Measurements from ENCODE around the gene SEMA4C. TPM values are rescaled to one million over a fixed set of nuclear protein-coding genes. Genes with fewer than 3 reads are reported as not detected.

Gene SEMA4C
- polyA plus RNA-seq, 1 donor (not counting 4 experiments of a cell fraction or from before 2014, with no cell fraction given): 7.5 TPM

DNA sequence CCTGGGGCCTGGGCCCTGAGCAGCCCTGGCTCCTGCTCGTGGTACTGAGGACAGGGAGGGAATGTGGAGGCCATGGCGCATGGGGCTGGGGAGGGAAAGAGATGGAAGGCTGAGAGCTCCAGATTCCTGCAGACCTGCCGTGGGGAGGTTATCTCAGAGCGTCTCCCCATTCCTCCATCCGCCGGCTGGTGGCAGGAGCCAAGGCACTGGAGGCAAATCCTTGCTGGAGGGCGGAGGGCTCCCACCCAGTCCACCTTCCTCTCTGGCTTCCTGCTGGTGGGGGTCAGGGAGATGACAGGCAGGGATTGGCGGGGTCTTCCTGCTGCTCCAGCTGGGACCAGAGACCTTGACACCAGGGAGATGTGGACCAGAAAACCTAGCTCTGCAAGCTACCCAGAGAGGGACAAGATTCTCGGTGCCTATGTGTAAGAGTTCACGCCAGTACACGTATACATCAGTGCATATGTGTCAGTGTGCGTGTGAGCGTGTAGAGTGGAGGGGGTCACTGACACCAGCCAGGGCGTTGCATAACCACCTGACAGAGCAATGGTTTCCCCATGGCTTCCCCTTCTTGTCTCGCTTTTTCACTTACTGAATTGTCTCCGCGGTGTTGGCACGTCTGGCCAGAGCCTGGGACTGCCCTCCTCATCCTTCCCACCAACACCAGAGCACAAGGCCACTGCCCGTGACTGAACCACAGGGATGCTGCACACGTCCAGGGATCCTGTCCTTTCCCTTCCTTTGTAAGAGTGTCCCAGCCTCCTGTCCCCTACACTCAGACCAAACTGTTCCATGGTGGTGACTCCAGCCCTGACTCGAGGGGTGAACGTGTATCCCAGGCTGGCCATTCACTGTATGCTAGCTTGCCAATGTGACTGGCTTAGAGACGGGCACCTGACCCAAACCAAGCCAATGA lies 15.8 kb upstream of the SEMA4C start:
- Histone ChIP-seq H3K9me3 (ENCODE audit: control insufficient read depth, low read depth, low read length) (no peaks in the 10 kb centered on the region), H3K36me3 (ENCODE audit: control insufficient read depth in 2 of 2, extremely low read depth in 1 of 2, insufficient read depth in 2 of 2, low read length in 2 of 2) (no peaks in the 10 kb centered on the region), H4K20me1 (ENCODE audit: control insufficient read depth, extremely low read depth, insufficient read depth, low read length) (no peaks in the 10 kb centered on the region), H3K27me3 (ENCODE audit: control insufficient read depth, extremely low read depth, insufficient read depth, low read length) (no peaks in the 10 kb centered on the region), H3K9ac (ENCODE audit: control insufficient read depth, extremely low read depth, insufficient read depth, low read length) (no peak overlapping the region), H3K4me1 (ENCODE audit: control insufficient read depth, extremely low read depth, insufficient read depth, low read length) (peaks cover 58% of the 10 kb centered on the region), H3K4me2 (ENCODE audit: control insufficient read depth, extremely low read depth, insufficient read depth, low read depth, low read length) (no peak overlapping the region), H2AFZ (ENCODE audit: control insufficient read depth, low read length) (no peak overlapping the region), H3K4me3 (ENCODE audit: control insufficient read depth in 2 of 3, extremely low read depth in 1 of 3, insufficient read depth in 2 of 3, low read depth in 1 of 3, low read length in 3 of 3) (no peak overlapping the region), H3K27ac (ENCODE audit: control insufficient read depth, insufficient read depth, low read length) (no peak overlapping the region), H3K9me1 (ENCODE audit: control insufficient read depth, extremely low read depth, insufficient read depth, low read length) (no peaks in the 10 kb centered on the region), H3K79me2 (ENCODE audit: control insufficient read depth, insufficient read depth, low read length) (no peaks in the 10 kb centered on the region)
- TF ChIP-seq EZH2 (IDR thresholded peaks at IDR 0.05; ENCODE audit: low read length): no peak
- TF ChIP-seq CTCF (optimal IDR thresholded peaks at IDR 0.05 in 1 of 3, IDR thresholded peaks at IDR 0.05 in 1 of 3, conservative IDR thresholded peaks at IDR 0.05 in 1 of 3; ENCODE audit: extremely low read depth in 1 of 3, insufficient read depth in 2 of 3, low read length in 3 of 3): no peak
- dilution Hi-C loops (cut with MboI; ENCODE audit: extremely low pct_ligation_motif_present, low sequenced_read_pairs): no loop called here
- FAIRE-seq: no peak
- DNase-seq (ENCODE audit: low read depth, low spot score): no peak

DNA sequence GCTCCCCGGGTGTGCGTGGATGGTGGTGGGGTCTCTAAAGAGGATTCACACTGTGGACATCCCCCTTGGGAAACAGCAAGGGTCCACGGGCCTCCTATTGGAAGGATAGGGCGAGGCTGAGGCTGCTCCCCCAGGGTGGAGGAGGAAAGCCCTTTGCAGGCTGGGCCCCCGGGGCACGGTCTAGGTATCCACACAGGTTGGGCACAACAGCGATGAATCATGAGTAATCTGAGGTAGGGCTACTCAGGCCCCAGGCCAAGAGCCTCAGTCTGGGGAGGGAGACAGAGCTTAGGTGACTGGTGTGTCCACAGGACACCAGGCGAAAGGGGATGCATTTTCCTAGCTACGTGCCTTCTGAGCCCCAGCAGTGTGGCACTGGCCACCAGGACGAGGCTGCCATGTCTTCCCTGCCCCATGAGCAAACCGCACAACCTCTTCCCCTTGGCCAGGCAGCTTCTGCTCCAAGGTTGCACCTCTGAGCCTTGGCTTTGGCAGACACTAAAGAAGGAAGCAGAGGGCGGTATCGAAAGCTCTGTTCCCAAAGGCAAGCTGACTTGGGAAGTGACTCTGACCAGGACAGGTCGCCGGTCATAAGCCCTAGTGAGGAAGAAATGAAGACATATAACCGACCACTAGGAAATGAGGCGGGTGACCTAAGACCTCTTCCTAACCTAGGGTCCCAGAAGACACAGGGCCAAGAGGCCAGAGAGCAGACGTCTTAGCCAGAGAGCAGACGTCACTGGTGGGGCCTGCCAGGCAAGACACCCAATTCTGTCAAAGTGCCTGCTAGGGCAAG lies 14.6 kb upstream of the SEMA4C start:
- H3K36me3 ChIP-seq (ENCODE audit: control insufficient read depth in 2 of 2, extremely low read depth in 1 of 2, insufficient read depth in 2 of 2, low read length in 2 of 2): no peaks in the 10 kb centered on the region
- no peak overlapping the region for H3K4me2 ChIP-seq (ENCODE audit: control insufficient read depth, extremely low read depth, insufficient read depth, low read depth, low read length)
- H3K79me2 ChIP-seq (ENCODE audit: control insufficient read depth, insufficient read depth, low read length): no peaks in the 10 kb centered on the region
- dilution Hi-C loops (cut with MboI; ENCODE audit: extremely low pct_ligation_motif_present, low sequenced_read_pairs): no loop called here
- H2AFZ ChIP-seq (ENCODE audit: control insufficient read depth, low read length): no peak overlapping the region
- H3K9me3 ChIP-seq (ENCODE audit: control insufficient read depth, low read depth, low read length): no peaks in the 10 kb centered on the region
- DNase-seq (ENCODE audit: low read depth, low spot score) (no peak), FAIRE-seq (no peak)
- no peak overlapping the region for H3K27ac ChIP-seq (ENCODE audit: control insufficient read depth, insufficient read depth, low read length)
- no peak overlapping the region for H3K9ac ChIP-seq (ENCODE audit: control insufficient read depth, extremely low read depth, insufficient read depth, low read length)
- peaks cover 58% of the 10 kb centered on the region for H3K4me1 ChIP-seq (ENCODE audit: control insufficient read depth, extremely low read depth, insufficient read depth, low read length)
- H3K4me3 ChIP-seq (ENCODE audit: control insufficient read depth in 2 of 3, extremely low read depth in 1 of 3, insufficient read depth in 2 of 3, low read depth in 1 of 3, low read length in 3 of 3): no peak overlapping the region
- TF ChIP-seq EZH2 (IDR thresholded peaks at IDR 0.05; ENCODE audit: low read length): no peak
- TF ChIP-seq CTCF (optimal IDR thresholded peaks at IDR 0.05 in 1 of 3, IDR thresholded peaks at IDR 0.05 in 1 of 3, conservative IDR thresholded peaks at IDR 0.05 in 1 of 3; ENCODE audit: extremely low read depth in 1 of 3, insufficient read depth in 2 of 3, low read length in 3 of 3): no peak
- H4K20me1 ChIP-seq (ENCODE audit: control insufficient read depth, extremely low read depth, insufficient read depth, low read length): no peaks in the 10 kb centered on the region
- no peaks in the 10 kb centered on the region for H3K9me1 ChIP-seq (ENCODE audit: control insufficient read depth, extremely low read depth, insufficient read depth, low read length)
- no peaks in the 10 kb centered on the region for H3K27me3 ChIP-seq (ENCODE audit: control insufficient read depth, extremely low read depth, insufficient read depth, low read length)
